HG03196 (cell line): ENCODE results near the gene RNF212B.

ENCODE experiments used
- ATAC-seq: cut with Tn5 transposase; IDR thresholded peaks from one replicate; pipeline ENCODE4 v1.9.1; 2021; ENCODE audit not compliant: unreplicated experiment

Gene RNF212B

GRCh38 chr14:23294734-23295561 is 57.2 kb downstream of the RNF212B start:
- ATAC-seq, result no peak

- ATAC-seq, result no peak
Measured at GRCh38 chr14:23296012-23296777, 58.5 kb downstream of the RNF212B start.

- no peak for ATAC-seq
Measured at GRCh38 chr14:23297096-23297495, 59.4 kb downstream of the RNF212B start.

GRCh38 chr14:23297611-23298277 is 60.0 kb downstream of the RNF212B start:
- ATAC-seq, result no peak

GRCh38 chr14:23299211-23299957 is 61.6 kb downstream of the RNF212B start:
- no peak for ATAC-seq

- ATAC-seq, result no peak
Measured at GRCh38 chr14:23299986-23300686, 62.4 kb downstream of the RNF212B start.

GRCh38 chr14:23300687-23301223 is 63.0 kb downstream of the RNF212B start:
- ATAC-seq, result no peak

- ATAC-seq, result peak; percentile 79
Measured at GRCh38 chr14:23301288-23301968, 63.7 kb downstream of the RNF212B start.

GRCh38 chr14:23301969-23302289 is 64.2 kb downstream of the RNF212B start:
- ATAC-seq, result peak; percentile 12

GRCh38 chr14:23302290-23303225 is 64.8 kb downstream of the RNF212B start, which contains the start of gene PPP1R3E:
TSS of gene PPP1R3E (minus strand) at chr14:23302859. CDS start at chr14:23302576, 283 bp downstream.
- ATAC-seq, result peak; percentile 26

GRCh38 chr14:23306412-23307145 is 68.8 kb downstream of the RNF212B start, which contains the start of gene BCL2L2:
TSS of gene BCL2L2 (plus strand) at chr14:23306833. CDS start at chr14:23307768, 935 bp downstream.
- ATAC-seq, result no peak

- no peak for ATAC-seq
Measured at GRCh38 chr14:23307146-23307530, 69.4 kb downstream of the RNF212B start.

- ATAC-seq, result no peak
Measured at GRCh38 chr14:23307687-23308644, 70.2 kb downstream of the RNF212B start.

GRCh38 chr14:23308721-23309445 is 71.1 kb downstream of the RNF212B start:
- no peak for ATAC-seq

GRCh38 chr14:23310546-23310945 is 72.8 kb downstream of the RNF212B start:
- no peak for ATAC-seq

GRCh38 chr14:23316300-23316699 is 78.6 kb downstream of the RNF212B start:
- ATAC-seq, result no peak
